Measurements from ENCODE around the gene DENND4A.

DENND4A gene

DNA sequence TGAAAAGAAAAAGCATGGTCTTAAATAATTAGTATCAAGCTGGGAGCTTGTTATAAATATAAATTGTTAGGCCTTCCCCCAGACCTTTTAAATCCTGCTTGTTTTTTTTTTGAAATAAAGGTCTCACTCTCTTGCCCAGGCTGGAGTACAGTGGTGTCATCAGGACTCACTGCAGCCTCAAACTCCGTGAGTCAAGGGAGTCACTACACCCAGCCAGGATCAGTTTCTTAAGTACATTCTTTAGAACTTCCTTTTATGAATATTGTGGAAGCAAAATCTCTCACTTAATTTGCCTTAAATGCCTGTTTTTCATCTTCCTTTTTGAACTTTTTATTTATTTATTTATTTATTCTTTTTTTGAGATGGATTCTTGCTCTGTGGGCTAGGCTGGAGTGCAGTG is 20.8 kb upstream of the DENND4A start:
- no peak for TF ChIP-seq POLR2AphosphoS5 (IDR thresholded peaks at IDR 0.05; ENCODE audit: low read depth, low read length)
- no peak for TF ChIP-seq FOXP2 (optimal IDR thresholded peaks at IDR 0.05; ENCODE audit: borderline replicate concordance, extremely low read depth, extremely low read length, insufficient read depth)
- TF ChIP-seq REST (IDR thresholded peaks at IDR 0.05; ENCODE audit: insufficient read depth in 1 of 2, low read depth in 2 of 2, low read length in 2 of 2) = no peak
- no peak for TF ChIP-seq TAF1 (IDR thresholded peaks at IDR 0.05; ENCODE audit: borderline replicate concordance, insufficient read depth, low read length)
- TF ChIP-seq SIN3A (IDR thresholded peaks at IDR 0.05; ENCODE audit: borderline replicate concordance, insufficient read depth, low read length) = no peak

DNA sequence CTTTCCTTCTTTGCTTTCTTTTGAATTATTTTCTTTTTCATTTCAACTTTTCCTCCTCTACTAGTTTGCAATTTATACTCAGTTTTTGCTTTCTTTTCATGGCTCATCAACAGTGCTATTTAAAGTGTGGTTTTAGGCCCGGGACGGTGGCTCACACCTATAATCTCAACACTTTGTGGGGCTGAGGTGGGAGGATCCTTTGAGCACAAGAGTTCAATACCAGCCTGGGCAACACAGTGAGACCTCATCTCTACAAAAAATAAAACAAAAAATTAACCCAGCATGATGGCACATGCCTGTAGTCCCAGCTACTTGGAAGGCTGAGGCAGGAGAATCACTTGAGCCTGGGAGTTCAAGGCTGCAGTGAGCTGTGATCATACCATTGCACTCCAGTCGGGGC is 20.4 kb upstream of the DENND4A start:
- no peak for TF ChIP-seq TAF1 (IDR thresholded peaks at IDR 0.05; ENCODE audit: borderline replicate concordance, insufficient read depth, low read length)
- TF ChIP-seq POLR2AphosphoS5 (IDR thresholded peaks at IDR 0.05; ENCODE audit: low read depth, low read length) = no peak
- TF ChIP-seq SIN3A (IDR thresholded peaks at IDR 0.05; ENCODE audit: borderline replicate concordance, insufficient read depth, low read length) = no peak
- TF ChIP-seq FOXP2 (optimal IDR thresholded peaks at IDR 0.05; ENCODE audit: borderline replicate concordance, extremely low read depth, extremely low read length, insufficient read depth) = no peak
- TF ChIP-seq REST (IDR thresholded peaks at IDR 0.05; ENCODE audit: insufficient read depth in 1 of 2, low read depth in 2 of 2, low read length in 2 of 2) = no peak

- no peak for TF ChIP-seq REST (IDR thresholded peaks at IDR 0.05; ENCODE audit: insufficient read depth in 1 of 2, low read depth in 2 of 2, low read length in 2 of 2)
- no peak for TF ChIP-seq SIN3A (IDR thresholded peaks at IDR 0.05; ENCODE audit: borderline replicate concordance, insufficient read depth, low read length)
- no peak for TF ChIP-seq TAF1 (IDR thresholded peaks at IDR 0.05; ENCODE audit: borderline replicate concordance, insufficient read depth, low read length)
- no peak for TF ChIP-seq FOXP2 (optimal IDR thresholded peaks at IDR 0.05; ENCODE audit: borderline replicate concordance, extremely low read depth, extremely low read length, insufficient read depth)
- TF ChIP-seq POLR2AphosphoS5 (IDR thresholded peaks at IDR 0.05; ENCODE audit: low read depth, low read length) = no peak
Measured at GRCh38 chr15:65811835-65812234, 19.7 kb upstream of the DENND4A start.

GRCh38 chr15:65806397-65806796 is 14.3 kb upstream of the DENND4A start:
- no peak for TF ChIP-seq TAF1 (IDR thresholded peaks at IDR 0.05; ENCODE audit: borderline replicate concordance, insufficient read depth, low read length)
- no peak for TF ChIP-seq POLR2AphosphoS5 (IDR thresholded peaks at IDR 0.05; ENCODE audit: low read depth, low read length)
- no peak for TF ChIP-seq SIN3A (IDR thresholded peaks at IDR 0.05; ENCODE audit: borderline replicate concordance, insufficient read depth, low read length)
- TF ChIP-seq FOXP2 (optimal IDR thresholded peaks at IDR 0.05; ENCODE audit: borderline replicate concordance, extremely low read depth, extremely low read length, insufficient read depth) = no peak
- no peak for TF ChIP-seq REST (IDR thresholded peaks at IDR 0.05; ENCODE audit: insufficient read depth in 1 of 2, low read depth in 2 of 2, low read length in 2 of 2)

Data from PFSK-1 (cell line).